HG03342 (cell line): ENCODE data around the gene CLIC6.
"Not testable (repeated sequence)": the region's sequence is repeated elsewhere in the genome, so short reads cannot be mapped to it uniquely, and the experiment has no call there.

ENCODE experiments used
- ATAC-seq: cut with Tn5 transposase; IDR thresholded peaks from one replicate; pipeline ENCODE4 v1.9.1; 2021; ENCODE audit warnings: mild to moderate bottlenecking, moderate library complexity; ENCODE audit not compliant: unreplicated experiment

The CLIC6 gene

GRCh38 chr21:34651642-34652041 lies 17.2 kb upstream of the CLIC6 start:
- no peak for ATAC-seq

GRCh38 chr21:34653522-34653921 lies 15.3 kb upstream of the CLIC6 start:
- ATAC-seq: no peak

GRCh38 chr21:34661848-34662247 lies 6.9 kb upstream of the CLIC6 start:
- ATAC-seq: no peak

- ATAC-seq: no peak
Measured at GRCh38 chr21:34667761-34668160, 1.0 kb upstream of the CLIC6 start.

- ATAC-seq: peak; percentile 49
Measured at GRCh38 chr21:34669149-34669879, 520 bp downstream of the CLIC6 start.

- ATAC-seq: not testable (repeated sequence)
Measured at GRCh38 chr21:34669880-34670219, 1.1 kb downstream of the CLIC6 start.

- ATAC-seq: no peak
Measured at GRCh38 chr21:34670220-34670961, 1.6 kb downstream of the CLIC6 start.

GRCh38 chr21:34670962-34671348 lies 2.2 kb downstream of the CLIC6 start:
- ATAC-seq: no peak

GRCh38 chr21:34671462-34671861 lies 2.7 kb downstream of the CLIC6 start:
- ATAC-seq: no peak

GRCh38 chr21:34671891-34672290 lies 3.1 kb downstream of the CLIC6 start:
- ATAC-seq: no peak

GRCh38 chr21:34673006-34673405 lies 4.2 kb downstream of the CLIC6 start:
- ATAC-seq: no peak

GRCh38 chr21:34674468-34674867 lies 5.7 kb downstream of the CLIC6 start:
- ATAC-seq: no peak

GRCh38 chr21:34675871-34676270 lies 7.1 kb downstream of the CLIC6 start:
- no peak for ATAC-seq

- no peak for ATAC-seq
Measured at GRCh38 chr21:34679051-34679450, 10.3 kb downstream of the CLIC6 start.

- ATAC-seq: no peak
Measured at GRCh38 chr21:34684174-34684876, 15.5 kb downstream of the CLIC6 start.

- ATAC-seq: no peak
Measured at GRCh38 chr21:34687065-34687464, 18.3 kb downstream of the CLIC6 start.

- no peak for ATAC-seq
Measured at GRCh38 chr21:34687745-34688144, 19.0 kb downstream of the CLIC6 start.

GRCh38 chr21:34688145-34688544 lies 19.4 kb downstream of the CLIC6 start:
- ATAC-seq: no peak

- ATAC-seq: no peak
Measured at GRCh38 chr21:34688715-34689114, 19.9 kb downstream of the CLIC6 start.

GRCh38 chr21:34690041-34690792 lies 21.4 kb downstream of the CLIC6 start:
- ATAC-seq: no peak

GRCh38 chr21:34690793-34691175 lies 22.0 kb downstream of the CLIC6 start:
- no peak for ATAC-seq
